Stimulated activated CD4-positive, alpha-beta T cell treated with anti-CD3 and anti-CD28 coated beads, Interleukin-4, amount 100 ng/mL, for 24 hours (primary cell): ENCODE results near the gene RALGDS.
"Not testable (repeated sequence)": the region's sequence is repeated elsewhere in the genome, so short reads cannot be mapped to it uniquely, and the experiment has no call there.

Experiments
- DNase-seq: peaks from one replicate; pipeline ENCODE4 v3.0.0-alpha.2; 2020

The RALGDS gene

GRCh38 chr9:133063500-133064231 is 57.4 kb downstream of the RALGDS start:
- DNase-seq = no peak

GRCh38 chr9:133063159-133063499 is 57.9 kb downstream of the RALGDS start:
- DNase-seq = no peak

GRCh38 chr9:133062569-133062968 is 58.5 kb downstream of the RALGDS start:
- DNase-seq = not testable (repeated sequence)

GRCh38 chr9:133061764-133062145 is 59.3 kb downstream of the RALGDS start, which contains the start of gene CEL:
CEL (plus strand) TSS chr9:133061981; CDS start chr9:133062003, 22 bp downstream.
- DNase-seq = not testable (repeated sequence)

- DNase-seq = not testable (repeated sequence)
Measured at GRCh38 chr9:133061019-133061763, 59.8 kb downstream of the RALGDS start.

- no peak for DNase-seq
Measured at GRCh38 chr9:133060417-133060841, 60.6 kb downstream of the RALGDS start.

- no peak for DNase-seq
Measured at GRCh38 chr9:133059623-133060022, 61.4 kb downstream of the RALGDS start.

GRCh38 chr9:133058550-133059320 is 62.3 kb downstream of the RALGDS start:
- DNase-seq = no peak

- no peak for DNase-seq
Measured at GRCh38 chr9:133058071-133058470, 63.0 kb downstream of the RALGDS start.

GRCh38 chr9:133057553-133057952 is 63.5 kb downstream of the RALGDS start:
- no peak for DNase-seq

GRCh38 chr9:133057006-133057405 is 64.0 kb downstream of the RALGDS start:
- DNase-seq = no peak

GRCh38 chr9:133056533-133056932 is 64.5 kb downstream of the RALGDS start:
- no peak for DNase-seq

GRCh38 chr9:133055788-133056420 is 65.1 kb downstream of the RALGDS start:
- no peak for DNase-seq

GRCh38 chr9:133054966-133055365 is 66.1 kb downstream of the RALGDS start:
- no peak for DNase-seq

GRCh38 chr9:133054194-133054890 is 66.7 kb downstream of the RALGDS start:
- DNase-seq = no peak

GRCh38 chr9:133051966-133052539 is 69.0 kb downstream of the RALGDS start:
- no peak for DNase-seq

GRCh38 chr9:133051281-133051900 is 69.6 kb downstream of the RALGDS start:
- DNase-seq = no peak

- DNase-seq = no peak
Measured at GRCh38 chr9:133050781-133051180, 70.3 kb downstream of the RALGDS start.

GRCh38 chr9:133050142-133050541 is 70.9 kb downstream of the RALGDS start:
- no peak for DNase-seq

- DNase-seq = no peak
Measured at GRCh38 chr9:133049043-133049442, 72.0 kb downstream of the RALGDS start.

GRCh38 chr9:133048595-133048994 is 72.4 kb downstream of the RALGDS start:
- no peak for DNase-seq
